ENCODE results near the gene CCR8. TPM values are rescaled to one million over a fixed set of nuclear protein-coding genes. Genes with fewer than 3 reads are reported as not detected.

The CCR8 gene
- total RNA-seq, 1 donor from 2014 or later: not detected

GRCh38 chr3:39379778-39380155 lies 50.3 kb downstream of the CCR8 start:
- DNase-seq (ENCODE audit: low spot score): no peak
- intact Hi-C loops (cut with DNase I): loop anchor here (5.0 to 10.0 kb wide), 2 partner anchors 245 to 272 kb away; partner anchors contain the start of genes GORASP1 and TTC21A

GRCh38 chr3:39381432-39381831 lies 51.9 kb downstream of the CCR8 start:
- DNase-seq (ENCODE audit: low spot score): no peak
- intact Hi-C loops (cut with DNase I): loop anchor here (5.0 to 10.0 kb wide), 2 partner anchors 247 to 274 kb away; partner anchors contain the start of genes GORASP1 and TTC21A

Other genes with a start within 250 kb of the CCR8 start
- gene GORASP1, start 222.1 kb upstream of the CCR8 start, total RNA-seq: 45.9 TPM
- gene TTC21A, start 222.0 kb upstream of the CCR8 start, total RNA-seq: 3.0 TPM
- 11.5 TPM for gene CSRNP1, start 176.1 kb upstream of the CCR8 start, total RNA-seq
- 1,123 TPM for gene XIRP1, start 137.1 kb upstream of the CCR8 start, total RNA-seq
- 1.3 TPM for gene CX3CR1, start 49.7 kb upstream of the CCR8 start, total RNA-seq
- 14.6 TPM for gene SLC25A38, start 53.7 kb downstream of the CCR8 start, total RNA-seq
- 333 TPM for gene RPSA, start 77.0 kb downstream of the CCR8 start, total RNA-seq
- gene MOBP, start 138.0 kb downstream of the CCR8 start, total RNA-seq: 0.08 TPM